ENCODE data around the gene NUAK2. TPM values are rescaled to one million over a fixed set of nuclear protein-coding genes. Genes with fewer than 3 reads are reported as not detected.

Gene NUAK2
- 30.1 to 35.0 TPM (median 32.1 TPM) in 5 replicates for total RNA-seq (2022; extraction: Qiagen RNA extraction; ENCODE audit: low read depth)

DNA sequence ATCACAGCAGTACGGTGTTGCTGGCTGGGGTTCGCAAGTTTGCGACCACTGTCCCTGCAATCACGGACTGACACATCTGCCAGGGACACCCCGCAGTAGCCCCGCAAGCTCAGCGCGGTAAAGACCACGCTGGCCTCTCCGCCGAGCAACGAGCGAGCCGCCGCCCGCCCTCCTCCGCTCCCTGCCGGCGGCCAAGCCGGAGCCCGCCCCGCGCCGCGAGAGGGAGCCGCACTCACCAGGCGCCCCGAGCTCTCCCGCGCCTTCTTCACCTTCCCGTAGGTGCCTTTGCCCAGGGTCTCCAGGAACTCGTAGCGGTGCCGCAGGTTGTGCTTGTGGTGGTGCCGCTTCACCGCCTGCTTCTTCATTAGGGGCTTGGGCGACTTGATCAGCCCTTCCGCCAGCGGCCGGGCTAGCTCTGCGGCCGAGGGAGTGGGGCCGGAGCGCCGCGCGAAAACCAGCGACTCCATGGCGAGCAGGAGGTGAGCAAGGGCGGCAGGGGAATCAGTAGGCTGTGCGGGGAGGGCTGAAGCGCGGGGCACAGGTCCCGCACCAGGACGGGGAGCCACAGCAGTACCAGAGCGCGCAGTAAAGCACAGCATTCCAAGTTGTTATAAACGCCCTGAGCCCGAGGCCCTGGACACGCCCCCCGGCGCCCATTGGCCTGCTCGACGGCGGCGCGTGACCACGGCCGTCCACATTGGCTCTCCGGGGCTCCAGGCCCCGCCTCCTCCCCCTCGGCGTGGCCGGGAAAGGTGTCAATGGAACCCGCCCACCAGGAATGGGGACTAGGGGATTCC, at the start of gene NUAK2:
TSS of gene NUAK2 (minus strand) at position 584 of the 797 bp plus-strand sequence. CDS start at position 467, 117 bp downstream.

GRCh38 chr1:205356440-205357139, 35.0 kb upstream of the NUAK2 start, which contains the start of gene KLHDC8A:
TSS of gene KLHDC8A (minus strand) at chr1:205356922. CDS start at chr1:205343604, 13,318 bp downstream.

Other genes with a start within 250 kb of the NUAK2 start
- 2.4 to 3.9 TPM (median 2.8 TPM) in 5 replicates for gene TMEM81, start 237.3 kb downstream of the NUAK2 start, total RNA-seq (2022; extraction: Qiagen RNA extraction; ENCODE audit: low read depth)
- gene RBBP5, start 199.8 kb downstream of the NUAK2 start, total RNA-seq (2022; extraction: Qiagen RNA extraction; ENCODE audit: low read depth) = 12.6 to 16.7 TPM (median 13.6 TPM) in 5 replicates
- 7.6 to 11.1 TPM (median 9.3 TPM) in 5 replicates for gene DSTYK, start 110.0 kb downstream of the NUAK2 start, total RNA-seq (2022; extraction: Qiagen RNA extraction; ENCODE audit: low read depth)
- gene TMCC2, start 93.8 kb downstream of the NUAK2 start, total RNA-seq (2022; extraction: Qiagen RNA extraction; ENCODE audit: low read depth) = 2.8 to 3.2 TPM (median 3.1 TPM) in 5 replicates
- 0.22 to 0.79 TPM (median 0.59 TPM) in 5 replicates for gene KLHDC8A, start 35.2 kb upstream of the NUAK2 start, total RNA-seq (2022; extraction: Qiagen RNA extraction; ENCODE audit: low read depth)
- gene LEMD1, start 100.3 kb upstream of the NUAK2 start, total RNA-seq (2022; extraction: Qiagen RNA extraction; ENCODE audit: low read depth) = not detected in 5 replicates
- not detected in 5 replicates for gene BLACAT1, start 134.3 kb upstream of the NUAK2 start, total RNA-seq (2022; extraction: Qiagen RNA extraction; ENCODE audit: low read depth)
- 0.54 to 1.4 TPM (median 1.0 TPM) in 5 replicates for gene CDK18, start 182.9 kb upstream of the NUAK2 start, total RNA-seq (2022; extraction: Qiagen RNA extraction; ENCODE audit: low read depth)